ENCODE data around the gene SMIM34. TPM values are rescaled to one million over a fixed set of nuclear protein-coding genes. Genes with fewer than 3 reads are reported as not detected.
"Not testable (repeated sequence)": the region's sequence is repeated elsewhere in the genome, so short reads cannot be mapped to it uniquely, and the experiment has no call there.

SMIM34 gene, protein sequence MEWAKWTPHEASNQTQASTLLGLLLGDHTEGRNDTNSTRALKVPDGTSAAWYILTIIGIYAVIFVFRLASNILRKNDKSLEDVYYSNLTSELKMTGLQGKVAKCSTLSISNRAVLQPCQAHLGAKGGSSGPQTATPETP
- total RNA-seq (2014; rRNA removed) (not detected in 2 replicates), Bru-seq, nascent RNA (not detected), BruChase-seq, experiment 1, labeled RNA remaining after a 6-hour chase (not detected), BruChase-seq, experiment 2, labeled RNA remaining after a 2-hour chase (not detected)
- long read RNA-seq: 0 reads

DNA sequence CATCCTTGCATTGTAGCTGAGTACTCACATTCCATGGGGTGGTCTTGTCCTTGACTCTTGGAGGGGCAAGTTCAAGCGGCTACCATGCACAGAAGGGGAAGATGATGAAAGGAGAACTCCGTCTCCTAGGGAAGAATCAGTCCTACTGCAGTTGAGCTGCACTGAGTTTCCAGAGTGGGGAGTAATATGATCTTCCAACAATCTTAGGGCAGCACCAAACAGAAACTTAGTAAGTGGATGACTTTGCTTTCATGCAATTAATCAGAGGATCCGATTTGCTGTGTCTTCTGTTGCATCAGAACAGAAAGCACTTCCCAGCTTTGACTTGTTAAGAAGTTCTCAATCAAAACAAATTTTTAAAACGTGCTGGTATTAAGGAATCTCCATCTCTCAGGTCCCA is at the start of gene SMIM34:
Gene SMIM34 (minus strand): TSS at position 147 of the 400 bp plus-strand sequence. CDS start 112 bp downstream, at position 35.
- H3K9ac ChIP-seq (ENCODE audit: low read length); CTCF ChIA-PET; H3K9me2 ChIP-seq (replicated peaks; ENCODE audit: low read length); H3K4me2 ChIP-seq (ENCODE audit: low read length); H3F3A ChIP-seq (ENCODE audit: low read length, unreplicated experiment); H3K27ac ChIP-seq (ENCODE audit: low read length); H4K20me1 ChIP-seq (ENCODE audit: low read length); H3K36me3 ChIP-seq (ENCODE audit: low read depth, low read length); ATAC-seq; POLR2A ChIA-PET (ENCODE audit: unreplicated experiment); H3K27me3 ChIP-seq (ENCODE audit: low read length); H2AFZ ChIP-seq (ENCODE audit: low read length); intact Hi-C loops (cut with micrococcal nuclease); H3K79me2 ChIP-seq (ENCODE audit: low read length); DNase-seq; H3K4me3 ChIP-seq (ENCODE audit: low read length); BruUV-seq (replicated peaks); H3K4me1 ChIP-seq (ENCODE audit: insufficient read depth, low read length); H3K9me3 ChIP-seq (ENCODE audit: low read length): not testable (repeated sequence)

DNA sequence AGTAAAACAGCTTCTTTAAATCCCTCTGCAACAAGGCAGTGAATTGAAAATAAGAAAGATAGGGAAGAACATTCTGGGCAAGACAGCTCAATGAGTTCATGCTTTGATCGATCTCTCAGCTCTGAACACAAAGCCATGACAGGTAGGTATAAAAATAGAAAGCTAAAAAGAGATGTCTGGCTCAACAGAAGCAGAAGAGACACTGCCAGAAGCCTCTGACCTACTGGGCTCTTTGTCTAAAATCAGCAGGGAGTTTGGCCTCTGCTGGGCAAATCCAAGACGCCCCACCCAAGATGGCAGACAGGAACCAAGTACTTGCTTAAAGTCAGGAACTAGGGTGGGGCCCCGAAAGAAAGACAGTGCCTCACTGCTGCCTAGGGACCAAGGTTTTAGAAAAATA is 43.6 kb upstream of the SMIM34 start:
- ATAC-seq; CTCF ChIA-PET; H3K4me3 ChIP-seq (ENCODE audit: low read length); BruUV-seq (replicated peaks); H2AFZ ChIP-seq (ENCODE audit: low read length); H3K9me3 ChIP-seq (ENCODE audit: low read length); H3K9ac ChIP-seq (ENCODE audit: low read length); H3K9me2 ChIP-seq (replicated peaks; ENCODE audit: low read length); H3K27me3 ChIP-seq (ENCODE audit: low read length); H3K4me1 ChIP-seq (ENCODE audit: insufficient read depth, low read length); DNase-seq; H3F3A ChIP-seq (ENCODE audit: low read length, unreplicated experiment); H3K27ac ChIP-seq (ENCODE audit: low read length); H3K79me2 ChIP-seq (ENCODE audit: low read length); H3K4me2 ChIP-seq (ENCODE audit: low read length); intact Hi-C loops (cut with micrococcal nuclease); H4K20me1 ChIP-seq (ENCODE audit: low read length); POLR2A ChIA-PET (ENCODE audit: unreplicated experiment); H3K36me3 ChIP-seq (ENCODE audit: low read depth, low read length): not testable (repeated sequence)

DNA sequence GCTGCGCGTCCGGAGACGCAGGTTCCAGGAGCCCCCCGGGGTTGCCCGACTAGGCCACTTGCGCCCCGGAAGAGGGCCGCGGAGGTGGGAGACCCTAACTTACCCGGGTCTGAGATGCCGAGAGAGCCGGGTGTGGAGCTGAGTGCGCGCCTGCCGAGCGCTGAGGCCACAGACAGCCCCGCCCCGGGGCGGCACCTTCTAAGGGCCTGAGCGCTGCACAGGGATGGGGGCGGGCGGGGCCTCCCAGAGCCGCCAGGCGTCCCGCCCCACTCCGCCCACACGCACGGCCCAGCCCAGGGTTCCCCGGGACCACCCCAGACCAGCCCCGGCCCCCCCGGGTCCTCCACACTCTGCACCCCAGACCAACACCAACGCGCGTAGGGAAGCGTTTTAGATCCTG is 35.7 kb upstream of the SMIM34 start:
- H3K4me2 ChIP-seq (ENCODE audit: low read length); H4K20me1 ChIP-seq (ENCODE audit: low read length); H3K9me2 ChIP-seq (replicated peaks; ENCODE audit: low read length); H3K9ac ChIP-seq (ENCODE audit: low read length); BruUV-seq (replicated peaks); H3K27ac ChIP-seq (ENCODE audit: low read length); H3K9me3 ChIP-seq (ENCODE audit: low read length); H3K27me3 ChIP-seq (ENCODE audit: low read length); H3K4me3 ChIP-seq (ENCODE audit: low read length); H3F3A ChIP-seq (ENCODE audit: low read length, unreplicated experiment); ATAC-seq; H2AFZ ChIP-seq (ENCODE audit: low read length); DNase-seq; H3K36me3 ChIP-seq (ENCODE audit: low read depth, low read length); POLR2A ChIA-PET (ENCODE audit: unreplicated experiment); intact Hi-C loops (cut with micrococcal nuclease); CTCF ChIA-PET; H3K4me1 ChIP-seq (ENCODE audit: insufficient read depth, low read length); H3K79me2 ChIP-seq (ENCODE audit: low read length): not testable (repeated sequence)

DNA sequence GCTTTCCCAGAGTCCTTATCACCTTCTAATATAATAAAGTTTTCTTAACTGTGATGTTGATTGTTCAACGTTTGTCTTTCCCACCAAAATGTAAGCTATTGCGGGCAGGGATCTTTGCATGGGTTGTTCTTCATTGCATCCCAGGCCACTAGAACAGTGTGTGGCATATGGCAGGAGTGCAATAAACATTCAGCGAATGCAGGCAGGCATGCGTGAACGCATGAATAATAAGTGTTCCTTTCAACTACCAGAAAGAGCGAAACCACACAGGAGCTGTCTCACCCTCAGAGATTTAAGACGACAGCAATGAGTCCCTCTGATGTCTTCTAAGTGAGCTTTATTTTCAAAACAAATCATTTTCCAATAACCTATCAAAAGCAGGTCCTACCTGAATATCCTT is 34.5 kb upstream of the SMIM34 start:
- intact Hi-C loops (cut with micrococcal nuclease); H3K4me1 ChIP-seq (ENCODE audit: insufficient read depth, low read length); H3K4me2 ChIP-seq (ENCODE audit: low read length); H3K4me3 ChIP-seq (ENCODE audit: low read length); H4K20me1 ChIP-seq (ENCODE audit: low read length); CTCF ChIA-PET; H3F3A ChIP-seq (ENCODE audit: low read length, unreplicated experiment); H3K27ac ChIP-seq (ENCODE audit: low read length); POLR2A ChIA-PET (ENCODE audit: unreplicated experiment); H3K27me3 ChIP-seq (ENCODE audit: low read length); BruUV-seq (replicated peaks); ATAC-seq; H3K36me3 ChIP-seq (ENCODE audit: low read depth, low read length); H3K9ac ChIP-seq (ENCODE audit: low read length); H3K9me2 ChIP-seq (replicated peaks; ENCODE audit: low read length); H3K9me3 ChIP-seq (ENCODE audit: low read length); H3K79me2 ChIP-seq (ENCODE audit: low read length); DNase-seq; H2AFZ ChIP-seq (ENCODE audit: low read length): not testable (repeated sequence)

DNA sequence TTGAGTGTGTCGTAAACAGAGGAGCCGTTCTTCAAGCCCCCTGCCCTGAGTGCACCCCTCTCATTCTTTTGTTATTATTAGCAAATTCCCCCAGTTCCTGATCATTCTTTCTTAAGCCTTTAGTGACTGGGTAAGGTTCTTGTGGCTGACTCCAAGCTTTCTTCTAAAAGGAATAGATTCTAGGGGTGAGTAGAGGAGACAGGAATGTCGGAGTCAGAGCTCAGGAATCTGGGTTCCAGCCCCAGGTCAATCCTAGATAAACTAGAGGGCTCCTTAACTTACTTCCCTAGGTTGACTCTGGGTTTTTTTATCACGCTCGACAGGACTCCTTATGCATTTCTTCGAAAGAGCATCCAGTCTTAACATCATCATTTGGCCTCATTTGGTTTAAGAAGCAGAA is 32.4 kb upstream of the SMIM34 start:
- intact Hi-C loops (cut with micrococcal nuclease); H3F3A ChIP-seq (ENCODE audit: low read length, unreplicated experiment); ATAC-seq; H3K4me1 ChIP-seq (ENCODE audit: insufficient read depth, low read length); H3K9me3 ChIP-seq (ENCODE audit: low read length); H3K4me2 ChIP-seq (ENCODE audit: low read length); H3K79me2 ChIP-seq (ENCODE audit: low read length); DNase-seq; H4K20me1 ChIP-seq (ENCODE audit: low read length); H3K9ac ChIP-seq (ENCODE audit: low read length); CTCF ChIA-PET; BruUV-seq (replicated peaks); H3K9me2 ChIP-seq (replicated peaks; ENCODE audit: low read length); H3K4me3 ChIP-seq (ENCODE audit: low read length); H2AFZ ChIP-seq (ENCODE audit: low read length); H3K36me3 ChIP-seq (ENCODE audit: low read depth, low read length); H3K27ac ChIP-seq (ENCODE audit: low read length); H3K27me3 ChIP-seq (ENCODE audit: low read length); POLR2A ChIA-PET (ENCODE audit: unreplicated experiment): not testable (repeated sequence)

DNA sequence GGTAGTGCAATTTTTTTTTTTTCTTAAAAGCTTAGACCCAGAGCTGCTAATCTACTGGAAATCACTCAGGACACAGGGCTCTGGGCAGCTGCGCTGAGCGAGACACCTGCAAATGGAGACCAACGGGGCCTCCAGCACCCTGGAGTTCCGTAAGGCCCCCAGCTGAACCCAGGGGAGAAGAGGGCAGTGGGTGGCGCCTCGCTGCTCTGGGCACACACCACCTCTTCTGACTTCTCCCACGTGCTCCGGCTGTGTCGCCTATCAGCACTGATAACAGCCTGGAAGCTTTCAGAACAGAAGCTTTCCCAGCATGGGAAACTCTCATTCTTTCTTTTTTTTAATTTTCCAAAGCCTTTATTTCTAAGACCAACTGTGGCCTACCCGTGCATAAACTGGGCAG is 31.9 kb upstream of the SMIM34 start:
- H3K9me3 ChIP-seq (ENCODE audit: low read length); H2AFZ ChIP-seq (ENCODE audit: low read length); CTCF ChIA-PET; H3F3A ChIP-seq (ENCODE audit: low read length, unreplicated experiment); intact Hi-C loops (cut with micrococcal nuclease); H3K27ac ChIP-seq (ENCODE audit: low read length); POLR2A ChIA-PET (ENCODE audit: unreplicated experiment); H3K4me1 ChIP-seq (ENCODE audit: insufficient read depth, low read length); H3K79me2 ChIP-seq (ENCODE audit: low read length); H3K36me3 ChIP-seq (ENCODE audit: low read depth, low read length); H3K27me3 ChIP-seq (ENCODE audit: low read length); H3K9ac ChIP-seq (ENCODE audit: low read length); H3K4me2 ChIP-seq (ENCODE audit: low read length); H4K20me1 ChIP-seq (ENCODE audit: low read length); H3K4me3 ChIP-seq (ENCODE audit: low read length); ATAC-seq; BruUV-seq (replicated peaks); DNase-seq; H3K9me2 ChIP-seq (replicated peaks; ENCODE audit: low read length): not testable (repeated sequence)

DNA sequence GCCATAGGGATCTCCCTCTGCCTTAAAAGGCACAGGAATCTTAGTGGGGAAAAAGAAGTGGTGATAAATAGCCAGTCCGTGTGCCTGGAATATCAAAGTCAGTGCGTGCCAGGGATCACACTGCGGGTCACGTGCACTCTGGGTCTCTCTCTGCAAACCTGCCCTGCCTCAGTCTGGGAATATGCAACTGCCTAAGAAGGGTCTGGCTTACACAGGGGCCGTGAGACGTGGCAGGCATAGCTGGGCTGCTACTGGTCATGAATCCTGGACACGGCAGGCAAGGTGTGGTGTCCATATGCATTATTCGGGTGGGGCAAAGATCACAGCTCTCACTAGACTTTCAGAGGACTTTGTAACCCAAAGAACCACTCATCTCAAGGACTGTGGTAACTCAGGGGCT is 23.3 kb upstream of the SMIM34 start:
- BruUV-seq (replicated peaks); CTCF ChIA-PET; intact Hi-C loops (cut with micrococcal nuclease); H3K4me2 ChIP-seq (ENCODE audit: low read length); H3K79me2 ChIP-seq (ENCODE audit: low read length); H4K20me1 ChIP-seq (ENCODE audit: low read length); H3K9me3 ChIP-seq (ENCODE audit: low read length); H2AFZ ChIP-seq (ENCODE audit: low read length); POLR2A ChIA-PET (ENCODE audit: unreplicated experiment); H3K27me3 ChIP-seq (ENCODE audit: low read length); H3F3A ChIP-seq (ENCODE audit: low read length, unreplicated experiment); ATAC-seq; H3K9ac ChIP-seq (ENCODE audit: low read length); H3K27ac ChIP-seq (ENCODE audit: low read length); H3K4me1 ChIP-seq (ENCODE audit: insufficient read depth, low read length); DNase-seq; H3K36me3 ChIP-seq (ENCODE audit: low read depth, low read length); H3K9me2 ChIP-seq (replicated peaks; ENCODE audit: low read length); H3K4me3 ChIP-seq (ENCODE audit: low read length): not testable (repeated sequence)
